ENCODE data around the gene LAMA2. TPM values are rescaled to one million over a fixed set of nuclear protein-coding genes. Genes with fewer than 3 reads are reported as not detected.

The LAMA2 gene, protein sequence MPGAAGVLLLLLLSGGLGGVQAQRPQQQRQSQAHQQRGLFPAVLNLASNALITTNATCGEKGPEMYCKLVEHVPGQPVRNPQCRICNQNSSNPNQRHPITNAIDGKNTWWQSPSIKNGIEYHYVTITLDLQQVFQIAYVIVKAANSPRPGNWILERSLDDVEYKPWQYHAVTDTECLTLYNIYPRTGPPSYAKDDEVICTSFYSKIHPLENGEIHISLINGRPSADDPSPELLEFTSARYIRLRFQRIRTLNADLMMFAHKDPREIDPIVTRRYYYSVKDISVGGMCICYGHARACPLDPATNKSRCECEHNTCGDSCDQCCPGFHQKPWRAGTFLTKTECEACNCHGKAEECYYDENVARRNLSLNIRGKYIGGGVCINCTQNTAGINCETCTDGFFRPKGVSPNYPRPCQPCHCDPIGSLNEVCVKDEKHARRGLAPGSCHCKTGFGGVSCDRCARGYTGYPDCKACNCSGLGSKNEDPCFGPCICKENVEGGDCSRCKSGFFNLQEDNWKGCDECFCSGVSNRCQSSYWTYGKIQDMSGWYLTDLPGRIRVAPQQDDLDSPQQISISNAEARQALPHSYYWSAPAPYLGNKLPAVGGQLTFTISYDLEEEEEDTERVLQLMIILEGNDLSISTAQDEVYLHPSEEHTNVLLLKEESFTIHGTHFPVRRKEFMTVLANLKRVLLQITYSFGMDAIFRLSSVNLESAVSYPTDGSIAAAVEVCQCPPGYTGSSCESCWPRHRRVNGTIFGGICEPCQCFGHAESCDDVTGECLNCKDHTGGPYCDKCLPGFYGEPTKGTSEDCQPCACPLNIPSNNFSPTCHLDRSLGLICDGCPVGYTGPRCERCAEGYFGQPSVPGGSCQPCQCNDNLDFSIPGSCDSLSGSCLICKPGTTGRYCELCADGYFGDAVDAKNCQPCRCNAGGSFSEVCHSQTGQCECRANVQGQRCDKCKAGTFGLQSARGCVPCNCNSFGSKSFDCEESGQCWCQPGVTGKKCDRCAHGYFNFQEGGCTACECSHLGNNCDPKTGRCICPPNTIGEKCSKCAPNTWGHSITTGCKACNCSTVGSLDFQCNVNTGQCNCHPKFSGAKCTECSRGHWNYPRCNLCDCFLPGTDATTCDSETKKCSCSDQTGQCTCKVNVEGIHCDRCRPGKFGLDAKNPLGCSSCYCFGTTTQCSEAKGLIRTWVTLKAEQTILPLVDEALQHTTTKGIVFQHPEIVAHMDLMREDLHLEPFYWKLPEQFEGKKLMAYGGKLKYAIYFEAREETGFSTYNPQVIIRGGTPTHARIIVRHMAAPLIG (N-terminal part only)
- 1.1 and 1.4 TPM in 2 replicates for total RNA-seq

DNA sequence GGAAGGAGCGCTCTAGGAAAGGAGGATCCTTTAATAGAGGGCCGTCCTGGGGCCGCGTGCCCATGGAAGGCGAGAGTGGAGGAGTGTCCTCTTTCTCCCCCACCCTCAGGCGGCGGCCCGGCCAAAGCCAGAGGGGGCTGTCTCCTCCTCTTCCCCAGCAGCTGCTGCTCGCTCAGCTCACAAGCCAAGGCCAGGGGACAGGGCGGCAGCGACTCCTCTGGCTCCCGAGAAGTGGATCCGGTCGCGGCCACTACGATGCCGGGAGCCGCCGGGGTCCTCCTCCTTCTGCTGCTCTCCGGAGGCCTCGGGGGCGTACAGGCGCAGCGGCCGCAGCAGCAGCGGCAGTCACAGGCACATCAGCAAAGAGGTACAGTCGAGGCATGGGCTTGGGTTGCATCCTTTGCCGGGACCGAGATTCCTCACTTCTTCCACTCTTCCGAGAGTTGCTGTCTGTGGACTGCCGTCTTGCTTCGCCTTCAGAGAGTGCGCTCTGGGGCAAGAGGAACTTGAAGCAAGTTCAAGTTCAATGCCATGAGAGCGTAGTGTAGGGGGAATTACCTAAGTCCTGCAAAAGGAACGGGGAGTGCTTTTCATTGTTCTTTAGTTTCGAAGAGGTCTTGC is at the start of gene LAMA2:
Gene LAMA2 (plus strand): TSS at position 148 of the 621 bp plus-strand sequence. CDS start 108 bp downstream, at position 256.
- TF ChIP-seq, protein P1, sequence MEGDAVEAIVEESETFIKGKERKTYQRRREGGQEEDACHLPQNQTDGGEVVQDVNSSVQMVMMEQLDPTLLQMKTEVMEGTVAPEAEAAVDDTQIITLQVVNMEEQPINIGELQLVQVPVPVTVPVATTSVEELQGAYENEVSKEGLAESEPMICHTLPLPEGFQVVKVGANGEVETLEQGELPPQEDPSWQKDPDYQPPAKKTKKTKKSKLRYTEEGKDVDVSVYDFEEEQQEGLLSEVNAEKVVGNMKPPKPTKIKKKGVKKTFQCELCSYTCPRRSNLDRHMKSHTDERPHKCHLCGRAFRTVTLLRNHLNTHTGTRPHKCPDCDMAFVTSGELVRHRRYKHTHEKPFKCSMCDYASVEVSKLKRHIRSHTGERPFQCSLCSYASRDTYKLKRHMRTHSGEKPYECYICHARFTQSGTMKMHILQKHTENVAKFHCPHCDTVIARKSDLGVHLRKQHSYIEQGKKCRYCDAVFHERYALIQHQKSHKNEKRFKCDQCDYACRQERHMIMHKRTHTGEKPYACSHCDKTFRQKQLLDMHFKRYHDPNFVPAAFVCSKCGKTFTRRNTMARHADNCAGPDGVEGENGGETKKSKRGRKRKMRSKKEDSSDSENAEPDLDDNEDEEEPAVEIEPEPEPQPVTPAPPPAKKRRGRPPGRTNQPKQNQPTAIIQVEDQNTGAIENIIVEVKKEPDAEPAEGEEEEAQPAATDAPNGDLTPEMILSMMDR (IDR thresholded peaks at IDR 0.05; ENCODE audit: insufficient read depth, low read length, poor library complexity, severe bottlenecking) = peak; percentile 35
- Histone ChIP-seq H3K27me3 (ENCODE audit: control insufficient read depth, insufficient read depth, low read length) (no peaks in the 10 kb centered on the region), H3K4me3 (ENCODE audit: low read depth, low read length) (peak within 1 kb of the TSS; percentile 37), H3K36me3 (ENCODE audit: control insufficient read depth, insufficient read depth, low read length) (no peaks in the 10 kb centered on the region)
- no peak for DNase-seq (ENCODE audit: low read depth)

DNA sequence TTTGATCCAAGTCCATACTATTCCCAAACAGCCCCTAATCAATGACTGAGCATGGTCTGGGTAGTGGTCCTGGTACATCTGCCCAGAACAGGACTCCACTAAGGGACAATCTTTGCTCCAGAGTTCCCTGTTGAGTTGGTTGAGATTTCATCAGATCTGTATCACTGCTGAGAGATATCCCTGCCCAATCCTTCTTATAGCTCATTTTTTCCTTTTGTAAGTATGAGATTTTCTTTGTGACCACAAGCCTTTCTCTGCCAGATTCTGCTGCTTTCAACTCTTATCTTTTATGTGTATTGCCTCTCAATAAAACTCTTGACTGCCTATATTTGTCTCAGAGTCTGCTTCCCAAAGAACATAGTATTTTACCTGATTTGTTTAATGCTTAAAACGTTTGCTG is 46.2 kb upstream of the LAMA2 start:
- H3K4me3 ChIP-seq (ENCODE audit: low read depth, low read length) = no peak overlapping the region
- TF ChIP-seq, protein P1 (IDR thresholded peaks at IDR 0.05; ENCODE audit: insufficient read depth, low read length, poor library complexity, severe bottlenecking) = no peak
- H3K36me3 ChIP-seq (ENCODE audit: control insufficient read depth, insufficient read depth, low read length) = no peaks in the 10 kb centered on the region
- no peak for DNase-seq (ENCODE audit: low read depth)
- no peaks in the 10 kb centered on the region for H3K27me3 ChIP-seq (ENCODE audit: control insufficient read depth, insufficient read depth, low read length)

DNA sequence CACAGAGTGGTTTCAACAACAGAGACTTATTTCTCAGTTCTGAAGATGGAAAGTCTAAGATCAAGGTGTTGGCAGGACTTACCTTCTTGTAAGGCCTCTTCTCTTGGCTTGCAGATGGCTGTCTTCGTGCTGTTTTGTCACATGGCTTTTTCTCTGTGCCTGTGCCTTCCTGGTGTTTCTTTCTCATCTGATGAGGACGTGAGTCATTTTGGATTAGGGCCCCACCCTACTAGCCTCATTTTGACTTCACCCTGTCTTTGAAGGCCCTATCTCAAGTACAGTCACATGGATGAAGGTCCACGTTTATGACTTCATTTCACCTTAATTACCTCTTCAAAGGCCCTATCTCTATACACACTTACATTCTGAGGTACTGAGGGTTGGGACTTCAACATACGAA is 41.4 kb upstream of the LAMA2 start:
- no peak overlapping the region for H3K4me3 ChIP-seq (ENCODE audit: low read depth, low read length)
- DNase-seq (ENCODE audit: low read depth) = no peak
- no peaks in the 10 kb centered on the region for H3K36me3 ChIP-seq (ENCODE audit: control insufficient read depth, insufficient read depth, low read length)
- TF ChIP-seq, protein P1 (IDR thresholded peaks at IDR 0.05; ENCODE audit: insufficient read depth, low read length, poor library complexity, severe bottlenecking) = no peak
- H3K27me3 ChIP-seq (ENCODE audit: control insufficient read depth, insufficient read depth, low read length) = no peaks in the 10 kb centered on the region

DNA sequence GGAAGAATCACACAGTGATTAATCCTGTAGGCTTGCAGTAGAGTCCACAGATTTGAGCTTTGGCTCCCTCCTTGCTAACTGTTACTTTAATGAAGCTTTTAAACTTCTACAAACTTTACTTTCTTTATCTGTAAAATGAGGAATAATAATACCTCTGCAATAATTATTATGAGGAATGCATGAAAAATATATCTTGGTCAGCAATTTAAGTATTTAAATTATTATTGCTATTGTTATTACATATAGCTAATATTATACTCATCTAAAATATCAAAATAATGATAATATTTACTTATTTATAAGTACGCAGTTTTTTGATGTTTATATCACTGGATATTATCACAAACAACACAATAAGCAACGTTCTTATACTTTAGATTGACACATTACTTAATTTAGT is 38.3 kb upstream of the LAMA2 start:
- DNase-seq (ENCODE audit: low read depth) = no peak
- no peaks in the 10 kb centered on the region for H3K27me3 ChIP-seq (ENCODE audit: control insufficient read depth, insufficient read depth, low read length)
- H3K4me3 ChIP-seq (ENCODE audit: low read depth, low read length) = no peak overlapping the region
- TF ChIP-seq, protein P1 (IDR thresholded peaks at IDR 0.05; ENCODE audit: insufficient read depth, low read length, poor library complexity, severe bottlenecking) = no peak
- H3K36me3 ChIP-seq (ENCODE audit: control insufficient read depth, insufficient read depth, low read length) = no peaks in the 10 kb centered on the region

All from kidney epithelial cell (primary cell).